ENCODE results near the gene BTK.

Gene BTK

DNA sequence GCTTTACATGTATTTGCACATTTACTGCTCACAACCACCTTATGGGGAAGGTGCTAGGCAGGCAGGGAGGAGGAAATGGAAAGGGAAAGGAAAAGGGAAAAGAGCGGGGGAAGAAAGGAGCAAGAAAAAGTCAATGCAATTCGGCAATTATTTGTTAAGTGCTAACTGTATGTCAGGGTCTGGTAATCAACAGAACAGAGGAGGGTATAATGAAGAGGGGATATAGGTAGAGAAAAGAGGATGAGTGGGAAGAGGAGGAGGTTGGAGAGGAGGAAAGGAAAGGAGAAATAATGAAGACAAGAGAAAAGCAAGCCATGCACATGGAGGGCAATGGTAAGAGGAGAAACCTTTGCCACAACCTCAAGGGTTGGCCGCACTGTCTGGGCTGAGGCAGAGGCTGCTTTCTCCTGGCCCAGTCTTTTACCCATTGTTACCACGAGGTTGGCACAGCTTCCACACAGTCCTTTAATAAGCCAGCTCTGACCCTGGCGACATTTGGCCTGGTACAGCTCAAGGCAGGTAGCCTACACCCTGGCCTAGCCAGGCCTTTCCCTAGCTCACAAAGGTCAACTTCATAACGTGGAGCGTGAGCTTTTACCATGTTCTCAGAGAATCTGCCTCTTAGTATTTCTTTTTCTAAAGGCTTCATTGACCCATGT lies 836 bp downstream of the BTK start:
- TF ChIP-seq TAF1 (IDR thresholded peaks at IDR 0.05; ENCODE audit: low read depth, low read length), result no peak
- no peak for TF ChIP-seq POLR2AphosphoS5 (IDR thresholded peaks at IDR 0.05; ENCODE audit: low read depth, low read length)
- TF ChIP-seq POU2F2 (IDR thresholded peaks at IDR 0.05; ENCODE audit: low read depth, low read length), result no peak
- no peak for TF ChIP-seq SPI1 (IDR thresholded peaks at IDR 0.05; ENCODE audit: low read depth, low read length)
- no peak for TF ChIP-seq POLR2A (IDR thresholded peaks at IDR 0.05; ENCODE audit: low read depth, low read length)
- no peak for TF ChIP-seq PAX5 (IDR thresholded peaks at IDR 0.05; ENCODE audit: insufficient read depth, low read length, severe bottlenecking)
- DNase-seq (ENCODE audit: insufficient read length, low spot score) (no peak), FAIRE-seq (no peak)

DNA sequence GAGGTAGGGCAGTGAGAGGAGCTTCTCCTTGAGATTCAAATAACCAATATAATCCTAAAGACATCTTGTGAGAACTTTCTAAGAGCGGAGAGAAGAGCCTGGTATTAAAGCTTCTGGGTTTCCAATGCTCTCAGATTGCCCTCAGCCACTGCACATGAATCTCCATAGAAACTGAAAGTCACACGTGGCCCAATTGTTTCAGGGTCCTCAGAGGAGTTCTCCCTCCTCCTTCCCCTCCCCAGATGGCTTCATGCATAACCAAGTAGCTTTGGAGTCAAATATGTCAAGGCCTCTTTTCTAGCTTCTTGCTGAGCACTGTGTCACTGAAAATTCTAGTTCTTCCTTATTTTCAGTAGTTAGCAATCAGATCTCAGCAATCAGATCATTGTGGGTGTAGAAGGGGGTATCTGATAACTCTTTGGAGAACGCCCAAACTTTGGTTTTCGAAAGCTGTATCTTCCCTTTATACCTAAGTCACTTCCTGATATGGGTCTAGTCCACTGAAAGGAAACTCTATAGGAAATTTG lies 2.2 kb downstream of the BTK start:
- FAIRE-seq (peak; percentile 94), DNase-seq (ENCODE audit: insufficient read length, low spot score) (no peak)
- TF ChIP-seq TAF1 (IDR thresholded peaks at IDR 0.05; ENCODE audit: low read depth, low read length) (no peak), PAX5 (IDR thresholded peaks at IDR 0.05; ENCODE audit: insufficient read depth, low read length, severe bottlenecking) (no peak), POLR2AphosphoS5 (IDR thresholded peaks at IDR 0.05; ENCODE audit: low read depth, low read length) (no peak), POLR2A (IDR thresholded peaks at IDR 0.05; ENCODE audit: low read depth, low read length) (no peak), SPI1 (IDR thresholded peaks at IDR 0.05; ENCODE audit: low read depth, low read length) (no peak), POU2F2 (IDR thresholded peaks at IDR 0.05; ENCODE audit: low read depth, low read length) (peak; percentile 88)

DNA sequence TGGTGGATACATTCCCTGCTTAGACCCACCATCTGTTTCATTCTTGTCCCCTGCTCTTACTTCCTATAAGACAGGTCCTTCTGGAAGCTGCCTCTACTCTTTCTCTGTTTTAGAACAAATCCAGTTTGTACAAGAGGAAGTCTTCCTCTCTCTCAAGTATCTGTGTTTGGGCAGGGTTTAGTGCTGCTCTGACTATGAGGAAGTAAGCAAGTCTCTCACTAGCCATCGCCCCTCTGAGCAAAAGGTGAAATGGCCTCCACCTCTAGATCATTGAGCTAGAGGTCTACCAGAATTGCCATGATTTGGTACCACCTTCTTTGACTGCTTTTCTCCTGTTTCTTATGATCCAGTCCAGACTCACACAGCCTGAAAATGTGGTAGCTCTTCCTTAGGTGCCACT lies 8.4 kb downstream of the BTK start:
- peak; percentile 82 for FAIRE-seq
- no peak for DNase-seq (ENCODE audit: insufficient read length, low spot score)
- TF ChIP-seq SPI1 (IDR thresholded peaks at IDR 0.05; ENCODE audit: low read depth, low read length) (0 out of 2 replicates have a peak, but pooled peaks have one; percentile 3), POLR2AphosphoS5 (IDR thresholded peaks at IDR 0.05; ENCODE audit: low read depth, low read length) (no peak)

DNA sequence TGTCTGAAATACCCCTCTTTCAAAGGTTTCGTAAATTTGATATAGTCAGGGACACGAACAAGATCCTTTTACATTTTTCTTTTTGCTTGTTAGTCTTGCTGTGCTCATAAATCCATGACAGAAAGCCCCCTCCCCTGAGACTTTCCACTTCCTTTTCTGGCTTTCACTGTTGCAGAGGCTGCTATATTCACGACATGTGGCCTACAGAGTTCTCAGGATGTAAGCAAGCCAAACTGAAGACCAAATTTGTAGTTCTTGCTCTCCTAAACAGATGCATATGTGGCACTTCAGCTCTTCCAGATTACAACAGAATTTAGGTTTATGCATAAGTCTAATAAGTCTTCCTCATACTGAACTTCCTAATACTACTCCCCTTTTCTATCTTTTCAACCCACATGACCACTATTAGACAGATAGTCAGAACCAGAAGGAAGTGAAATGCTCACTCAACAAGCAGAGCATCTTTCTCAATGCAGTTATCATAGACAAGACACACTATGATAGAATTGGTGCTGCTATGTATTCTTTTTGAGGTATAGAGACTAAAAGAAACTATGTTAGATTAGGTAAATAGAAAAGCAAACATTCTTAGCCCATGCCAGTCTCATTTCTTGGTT lies 15.0 kb downstream of the BTK start:
- peak; percentile 75 for TF ChIP-seq SPI1 (IDR thresholded peaks at IDR 0.05; ENCODE audit: low read depth, low read length)
- TF ChIP-seq POLR2AphosphoS5 (IDR thresholded peaks at IDR 0.05; ENCODE audit: low read depth, low read length), result no peak
- FAIRE-seq (peak; percentile 92), DNase-seq (ENCODE audit: insufficient read length, low spot score) (no peak)

DNA sequence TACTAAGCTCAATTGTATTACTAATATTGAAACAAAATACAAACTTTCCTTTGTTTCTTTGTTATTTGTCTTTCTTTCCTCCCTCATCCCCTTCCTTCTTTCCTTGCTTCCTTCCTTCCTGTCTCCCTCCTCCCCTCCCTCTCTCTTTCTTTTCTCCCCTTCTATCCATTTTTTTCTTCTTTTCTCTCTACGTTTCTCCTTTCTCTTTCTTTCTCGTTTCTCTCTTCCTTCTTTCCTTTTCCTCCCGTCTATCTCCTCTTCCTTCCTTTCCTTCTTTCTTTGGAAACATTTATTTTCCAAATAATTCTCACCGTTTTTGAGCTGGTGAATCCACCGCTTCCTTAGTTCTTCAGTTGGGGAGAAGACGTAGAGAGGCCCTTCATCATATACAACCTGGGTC lies 16.3 kb downstream of the BTK start:
- no peak for TF ChIP-seq PAX5 (IDR thresholded peaks at IDR 0.05; ENCODE audit: insufficient read depth, low read length, severe bottlenecking)
- no peak for TF ChIP-seq POLR2AphosphoS5 (IDR thresholded peaks at IDR 0.05; ENCODE audit: low read depth, low read length)
- TF ChIP-seq SPI1 (IDR thresholded peaks at IDR 0.05; ENCODE audit: low read depth, low read length), result no peak
- TF ChIP-seq POU2F2 (IDR thresholded peaks at IDR 0.05; ENCODE audit: low read depth, low read length), result no peak
- TF ChIP-seq TAF1 (IDR thresholded peaks at IDR 0.05; ENCODE audit: low read depth, low read length), result no peak
- no peak for TF ChIP-seq POLR2A (IDR thresholded peaks at IDR 0.05; ENCODE audit: low read depth, low read length)
- FAIRE-seq (no peak), DNase-seq (ENCODE audit: insufficient read length, low spot score) (no peak)

DNA sequence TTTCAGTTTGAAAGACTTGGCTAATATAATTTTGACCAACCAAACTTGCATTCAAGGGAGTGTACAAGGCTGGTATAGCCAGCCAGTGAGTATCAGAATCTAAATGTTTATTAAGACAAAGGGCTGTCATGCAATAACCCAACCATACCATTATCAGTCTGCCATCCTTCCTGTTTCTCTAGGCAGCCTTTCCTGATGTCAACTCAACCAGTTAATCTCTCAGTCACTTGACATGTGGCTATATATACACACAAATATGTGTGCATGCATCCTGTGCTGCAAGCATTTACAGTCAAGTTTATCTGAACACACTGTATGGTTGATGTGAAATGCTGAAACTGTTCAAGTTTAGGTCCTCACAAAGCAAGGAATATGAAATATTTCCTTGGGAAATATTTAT lies 17.2 kb downstream of the BTK start:
- DNase-seq (ENCODE audit: insufficient read length, low spot score) (no peak), FAIRE-seq (no peak)
- TF ChIP-seq POLR2A (IDR thresholded peaks at IDR 0.05; ENCODE audit: low read depth, low read length) (no peak), POU2F2 (IDR thresholded peaks at IDR 0.05; ENCODE audit: low read depth, low read length) (no peak), PAX5 (IDR thresholded peaks at IDR 0.05; ENCODE audit: insufficient read depth, low read length, severe bottlenecking) (no peak), POLR2AphosphoS5 (IDR thresholded peaks at IDR 0.05; ENCODE audit: low read depth, low read length) (no peak), SPI1 (IDR thresholded peaks at IDR 0.05; ENCODE audit: low read depth, low read length) (no peak), TAF1 (IDR thresholded peaks at IDR 0.05; ENCODE audit: low read depth, low read length) (no peak)

DNA sequence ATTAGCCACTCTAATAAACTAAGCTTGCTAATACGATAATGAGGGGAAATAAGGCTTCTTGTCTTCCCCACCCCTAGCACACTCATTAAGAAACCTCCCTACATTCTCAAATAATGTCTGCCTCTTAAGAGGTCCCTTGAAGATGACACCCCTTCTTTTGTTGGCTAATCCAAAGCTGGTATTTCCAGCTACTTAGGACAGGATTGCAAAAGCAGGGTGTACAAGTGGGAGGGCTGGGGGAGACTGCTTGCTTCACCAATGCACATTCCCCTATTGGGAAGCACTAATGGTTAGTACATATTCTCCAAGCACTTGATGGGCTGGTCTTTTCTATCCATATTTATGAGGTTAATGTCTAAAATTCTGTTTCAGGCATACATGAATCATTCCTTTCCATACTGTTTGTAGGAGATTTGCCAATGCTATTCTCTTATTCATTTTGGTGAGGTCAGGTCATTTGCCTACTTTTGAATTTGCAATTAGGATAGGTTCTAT lies 20.6 kb downstream of the BTK start:
- FAIRE-seq, result no peak
- no peak for DNase-seq (ENCODE audit: insufficient read length, low spot score)
- TF ChIP-seq POLR2AphosphoS5 (IDR thresholded peaks at IDR 0.05; ENCODE audit: low read depth, low read length) (no peak), SPI1 (IDR thresholded peaks at IDR 0.05; ENCODE audit: low read depth, low read length) (no peak)

DNA sequence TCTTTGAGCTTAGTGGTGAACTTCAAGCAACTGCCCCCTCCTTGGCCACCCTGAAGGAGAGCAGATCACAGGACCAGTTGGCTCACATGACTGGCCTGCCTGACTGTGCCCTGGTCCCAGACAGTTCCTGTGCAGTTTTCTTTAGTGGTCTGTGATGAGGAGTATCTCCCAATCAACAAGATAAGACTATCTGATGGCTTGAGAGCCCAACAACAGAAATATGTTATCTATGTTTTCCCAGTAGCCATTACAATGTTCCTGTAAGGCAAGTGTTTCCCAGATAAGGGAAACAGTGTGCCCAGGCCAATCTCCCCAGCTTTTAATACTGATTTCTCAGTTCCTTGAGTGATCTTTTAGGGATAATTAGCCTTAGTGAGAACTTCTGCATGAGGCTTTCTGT lies 23.2 kb downstream of the BTK start:
- no peak for DNase-seq (ENCODE audit: insufficient read length, low spot score)
- no peak for FAIRE-seq
- TF ChIP-seq POLR2A (IDR thresholded peaks at IDR 0.05; ENCODE audit: low read depth, low read length), result no peak
- TF ChIP-seq POLR2AphosphoS5 (IDR thresholded peaks at IDR 0.05; ENCODE audit: low read depth, low read length), result no peak
- no peak for TF ChIP-seq SPI1 (IDR thresholded peaks at IDR 0.05; ENCODE audit: low read depth, low read length)
- TF ChIP-seq POU2F2 (IDR thresholded peaks at IDR 0.05; ENCODE audit: low read depth, low read length), result no peak
- TF ChIP-seq PAX5 (IDR thresholded peaks at IDR 0.05; ENCODE audit: insufficient read depth, low read length, severe bottlenecking), result no peak
- TF ChIP-seq TAF1 (IDR thresholded peaks at IDR 0.05; ENCODE audit: low read depth, low read length), result no peak

DNA sequence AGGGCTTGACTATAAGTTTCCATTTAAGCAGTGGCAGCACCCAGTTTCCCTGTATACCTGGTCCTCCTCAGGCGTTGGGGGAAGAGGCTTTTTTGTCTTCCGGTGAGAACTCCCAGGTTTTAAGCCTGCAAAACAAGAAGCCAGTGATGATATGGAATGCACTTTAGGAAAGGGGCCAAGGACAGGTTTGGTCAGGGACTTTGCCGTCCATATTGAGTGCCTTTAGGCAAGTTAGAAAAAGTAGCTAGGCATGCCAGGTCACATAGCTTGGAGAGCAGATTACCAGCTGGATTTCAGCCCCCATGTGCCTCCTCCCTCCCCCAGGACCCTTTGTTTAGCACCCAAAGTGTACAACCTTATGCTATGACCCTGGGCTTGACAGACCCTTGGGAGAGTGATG lies 23.9 kb downstream of the BTK start:
- DNase-seq (ENCODE audit: insufficient read length, low spot score) (no peak), FAIRE-seq (no peak)
- TF ChIP-seq POLR2AphosphoS5 (IDR thresholded peaks at IDR 0.05; ENCODE audit: low read depth, low read length) (no peak), POLR2A (IDR thresholded peaks at IDR 0.05; ENCODE audit: low read depth, low read length) (no peak), POU2F2 (IDR thresholded peaks at IDR 0.05; ENCODE audit: low read depth, low read length) (no peak)

DNA sequence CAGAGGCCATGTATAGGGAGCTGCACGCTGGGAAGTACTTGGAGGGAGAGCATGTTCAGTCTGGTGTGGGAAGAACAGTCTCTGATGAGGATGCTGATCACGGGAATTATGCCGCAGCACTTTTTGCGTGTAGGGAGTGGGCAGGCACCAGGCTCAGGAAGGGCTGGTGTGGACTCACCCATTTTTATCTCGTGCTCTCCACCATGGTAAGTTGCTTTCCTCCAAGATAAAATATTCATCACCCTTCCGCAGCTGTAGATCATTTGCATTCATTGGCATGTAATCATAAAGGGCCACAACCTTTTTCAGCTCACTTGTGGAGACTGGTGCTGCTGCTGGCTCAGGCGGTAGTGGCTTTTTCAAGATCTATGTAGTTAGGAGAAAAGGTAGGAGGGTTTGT lies 25.6 kb downstream of the BTK start:
- TF ChIP-seq PAX5 (IDR thresholded peaks at IDR 0.05; ENCODE audit: insufficient read depth, low read length, severe bottlenecking) (no peak), POLR2A (IDR thresholded peaks at IDR 0.05; ENCODE audit: low read depth, low read length) (no peak), TAF1 (IDR thresholded peaks at IDR 0.05; ENCODE audit: low read depth, low read length) (no peak), POU2F2 (IDR thresholded peaks at IDR 0.05; ENCODE audit: low read depth, low read length) (no peak), POLR2AphosphoS5 (IDR thresholded peaks at IDR 0.05; ENCODE audit: low read depth, low read length) (no peak), SPI1 (IDR thresholded peaks at IDR 0.05; ENCODE audit: low read depth, low read length) (no peak)
- FAIRE-seq (peak; percentile 48), DNase-seq (ENCODE audit: insufficient read length, low spot score) (no peak)
